Inflammatory macrophage (primary cell): Measurements from ENCODE around the gene PSEN1.

Experiments used
- DNase-seq, 2 donors: peaks; one replicate each; pipeline ENCODE4 v3.0.0-alpha.2; 2020 to 2022

The PSEN1 gene

GRCh38 chr14:73220634-73221033, 84.3 kb downstream of the PSEN1 start:
- no peak for DNase-seq

DNA sequence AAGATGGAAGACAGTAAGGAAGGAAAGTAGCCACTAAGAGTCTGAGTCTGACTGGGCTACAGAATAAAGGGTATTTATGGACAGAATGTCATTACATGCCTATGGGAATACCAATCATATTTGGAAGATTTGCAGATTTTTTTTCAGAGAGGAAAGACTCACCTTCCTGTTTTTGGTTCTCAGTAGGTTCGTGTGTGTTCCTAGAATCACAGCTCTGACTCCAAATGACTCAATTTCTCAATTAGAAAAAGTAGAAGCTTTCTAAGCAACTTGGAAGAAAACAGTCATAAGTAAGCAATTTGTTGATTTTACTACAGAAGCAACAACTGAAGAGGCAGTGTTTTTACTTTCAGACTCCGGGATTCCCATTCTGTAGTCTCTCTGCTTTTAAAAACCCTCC, 85.6 kb downstream of the PSEN1 start:
- DNase-seq, result peak; percentile 33 to 82

- DNase-seq, result peak; percentile 68 to 72
These were observed 86.7 kb downstream of the PSEN1 start for GRCh38 chr14:73223049-73223448.

- peak; percentile 51 to 53 for DNase-seq
These were observed 89.2 kb downstream of the PSEN1 start for GRCh38 chr14:73225496-73225895.

DNA sequence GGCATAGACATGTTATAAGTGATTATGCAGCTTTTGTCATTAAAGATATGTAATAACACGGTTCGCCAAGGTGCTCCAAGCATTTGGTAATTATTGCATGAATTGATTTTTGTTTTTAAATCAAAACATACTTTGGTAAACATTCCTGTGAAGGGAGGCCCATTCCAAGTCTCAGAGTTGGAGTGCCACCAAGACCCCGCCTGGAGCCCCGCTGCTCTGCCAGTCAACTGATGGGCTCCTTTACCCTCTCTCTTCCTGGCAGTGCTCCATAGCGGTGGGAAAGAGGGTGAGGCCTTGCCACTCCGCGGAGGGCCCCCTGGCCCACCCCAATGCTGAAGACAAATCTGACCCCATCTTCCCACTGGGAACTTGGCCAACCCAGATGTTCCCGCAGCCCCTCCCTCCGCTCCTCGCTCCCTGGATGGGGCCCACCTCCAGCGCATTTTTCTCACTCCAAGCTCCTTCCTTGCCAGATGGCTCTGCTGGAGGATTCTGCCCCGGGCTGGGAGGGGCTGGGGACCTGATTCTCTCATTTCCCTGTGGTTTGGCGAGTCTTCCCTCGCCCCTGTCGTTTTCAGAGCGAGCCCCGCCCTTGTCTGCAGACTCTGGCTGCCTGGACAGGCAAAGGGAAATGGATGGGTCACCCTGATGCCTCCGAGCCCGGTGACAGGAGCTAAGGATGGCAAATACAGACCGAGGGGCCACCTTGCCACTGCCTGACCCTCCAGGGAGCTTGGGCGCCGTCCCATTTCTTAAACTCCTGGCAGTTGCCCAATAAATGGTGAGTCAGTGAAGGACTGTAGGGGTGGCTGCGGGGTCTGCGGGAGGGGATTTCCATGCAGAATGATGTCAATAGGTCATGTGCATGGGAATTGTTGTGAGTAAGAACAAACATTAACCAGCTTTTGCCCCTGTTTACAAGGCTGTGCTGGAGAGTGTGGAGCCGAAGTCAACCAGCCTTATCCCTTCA, 91.8 kb downstream of the PSEN1 start:
- peak; percentile 64 to 83 for DNase-seq

- no peak for DNase-seq
These were observed 93.7 kb downstream of the PSEN1 start for GRCh38 chr14:73230051-73230450.

DNA sequence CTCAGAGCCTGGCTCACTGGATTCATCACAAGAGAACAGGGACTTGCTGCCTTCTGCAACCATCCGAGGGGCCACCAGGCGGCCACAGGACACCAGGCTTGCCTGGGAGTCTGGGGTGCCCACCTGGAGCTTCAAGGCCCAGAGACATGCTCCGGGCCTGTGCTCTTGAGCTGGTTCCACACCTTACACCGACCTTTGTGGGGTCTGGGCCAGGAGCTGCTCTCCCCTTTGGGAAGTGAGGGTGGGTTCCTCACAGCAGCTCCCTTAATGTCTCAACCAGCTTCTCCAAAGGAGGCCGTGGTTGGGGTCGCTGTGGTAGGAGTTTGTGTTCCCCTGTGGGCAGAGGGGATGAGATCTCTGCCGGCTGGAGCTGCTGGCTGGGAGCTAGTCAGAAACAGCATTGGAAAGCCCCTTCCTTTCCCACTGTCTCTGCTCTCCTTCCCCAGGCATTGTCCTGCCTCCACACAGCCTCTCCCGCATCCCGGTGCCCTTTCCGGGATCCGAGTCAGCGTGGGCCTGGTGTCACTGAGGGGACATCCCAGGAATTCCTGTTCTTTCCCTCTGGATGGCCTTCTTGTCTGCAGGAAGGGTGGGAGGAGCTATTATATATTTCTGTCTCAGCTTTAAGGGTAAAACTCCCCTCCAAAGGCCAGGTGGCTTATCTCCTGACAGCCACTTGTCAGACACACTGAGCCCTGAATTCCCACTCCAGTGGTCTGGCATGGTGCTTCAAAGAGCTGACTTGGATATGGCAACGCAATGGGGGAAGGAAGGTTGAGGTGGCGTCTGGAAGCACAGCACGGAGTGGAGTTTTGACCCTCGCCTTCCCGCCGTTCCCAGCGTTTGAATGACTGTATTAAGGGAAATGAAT, 95.9 kb downstream of the PSEN1 start:
- DNase-seq, result no peak

DNA sequence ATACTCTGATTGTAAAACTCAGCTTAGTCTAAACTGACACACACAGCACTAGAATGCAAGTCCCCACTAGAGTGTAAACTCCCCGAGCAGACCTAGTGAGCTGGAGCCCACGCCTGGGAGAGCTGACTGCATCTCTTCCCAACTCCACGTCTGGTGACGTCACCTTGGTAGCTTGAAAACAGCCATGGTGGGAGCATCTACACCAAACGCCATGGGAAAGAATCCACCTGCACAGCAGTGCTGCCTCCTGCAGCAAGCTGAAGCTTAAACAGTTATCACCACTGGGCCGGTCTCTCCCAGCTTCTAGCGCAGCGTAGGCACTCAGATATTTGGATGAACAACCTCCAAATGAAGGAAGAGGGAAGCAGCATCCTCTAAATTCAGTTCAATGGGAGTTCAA, 96.7 kb downstream of the PSEN1 start:
- no peak for DNase-seq

DNA sequence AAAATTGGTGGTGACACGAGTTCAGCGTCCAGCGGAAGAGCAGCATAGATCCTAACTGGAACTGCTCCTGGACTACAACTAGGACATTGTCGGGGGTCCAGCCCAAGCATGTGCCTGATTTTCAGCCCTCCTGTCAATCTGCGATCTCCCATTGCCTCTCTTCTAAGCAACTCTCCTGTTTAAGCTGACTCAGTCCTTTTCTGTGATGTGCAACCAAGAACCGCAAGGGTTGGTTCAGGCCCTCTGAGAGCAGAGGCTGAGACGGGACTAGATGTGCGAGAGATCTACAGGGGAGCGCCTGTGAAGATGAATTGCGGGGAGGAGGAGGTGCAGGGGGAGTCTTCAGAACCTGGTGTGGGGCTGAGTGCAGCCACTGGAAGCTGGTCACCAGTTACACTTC, 97.3 kb downstream of the PSEN1 start:
- DNase-seq, result no peak

GRCh38 chr14:73234029-73234428, 97.7 kb downstream of the PSEN1 start:
- DNase-seq, result no peak

DNA sequence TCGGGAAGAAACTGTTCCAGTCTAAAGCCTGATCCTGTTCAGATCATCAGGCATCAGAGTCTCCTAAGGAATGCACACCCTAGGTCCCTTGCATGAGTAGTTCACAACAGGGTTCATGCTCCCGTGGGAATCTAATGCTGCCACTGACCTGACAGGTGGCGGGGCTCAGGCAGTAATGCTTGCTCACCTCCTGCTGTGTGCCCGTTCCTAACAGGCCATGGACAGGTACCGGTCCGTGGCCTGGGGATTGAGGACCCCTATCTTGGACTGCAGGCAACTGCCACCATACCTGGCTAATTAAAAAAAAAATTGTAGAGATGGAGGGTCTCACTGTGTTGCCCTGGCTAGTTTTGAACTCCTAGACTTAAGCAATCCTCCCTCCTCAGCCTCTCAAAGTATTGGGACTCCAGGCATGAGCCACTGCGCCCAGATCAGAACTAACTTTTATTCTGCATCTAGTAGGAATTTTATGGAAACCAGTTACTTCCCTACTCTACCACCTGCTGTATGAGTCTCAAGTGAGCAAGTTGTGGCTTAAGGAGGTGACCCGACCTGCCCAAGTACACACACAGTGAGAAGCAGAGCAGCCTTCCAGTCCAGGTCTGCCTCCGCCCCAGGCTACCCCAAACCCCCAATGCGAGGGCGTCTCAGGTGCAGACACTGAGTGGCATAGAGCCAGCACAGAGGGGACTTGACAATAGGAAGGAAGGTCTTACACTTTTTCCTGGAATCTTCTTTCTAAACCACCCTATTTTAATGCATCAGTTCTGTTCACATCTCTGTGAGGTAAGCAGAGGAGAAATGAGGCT, 98.5 kb downstream of the PSEN1 start:
- no peak for DNase-seq

GRCh38 chr14:73235531-73236155, 99.3 kb downstream of the PSEN1 start:
- no peak for DNase-seq

DNA sequence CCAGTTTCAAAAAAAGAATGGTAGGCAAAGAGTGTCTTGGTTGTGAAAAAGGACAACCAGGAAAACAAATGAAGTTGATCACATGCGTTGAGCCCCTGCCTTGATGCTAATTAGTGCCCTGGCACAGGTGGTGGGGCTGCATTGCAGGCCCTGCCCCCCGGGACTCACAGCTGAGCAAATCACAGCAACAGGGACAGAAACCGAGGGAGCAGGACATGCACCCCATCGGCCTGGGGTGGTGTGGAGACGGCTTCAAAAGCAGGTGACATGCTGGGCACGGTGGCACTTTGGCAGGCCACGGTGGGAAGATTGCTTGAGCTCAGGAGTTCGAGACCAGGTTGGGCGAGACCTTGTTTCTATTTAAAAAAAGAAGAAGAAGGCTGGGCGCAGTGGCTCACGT, 99.8 kb downstream of the PSEN1 start:
- no peak for DNase-seq

GRCh38 chr14:73236752-73237218, 100.5 kb downstream of the PSEN1 start:
- DNase-seq, result no peak

GRCh38 chr14:73237219-73237785, 101.0 kb downstream of the PSEN1 start, which contains the start of gene PAPLN:
Gene PAPLN (plus strand): TSS chr14:73237506. CDS start chr14:73239779, 2,273 bp downstream.
- peak; percentile 68 to 73 for DNase-seq

DNA sequence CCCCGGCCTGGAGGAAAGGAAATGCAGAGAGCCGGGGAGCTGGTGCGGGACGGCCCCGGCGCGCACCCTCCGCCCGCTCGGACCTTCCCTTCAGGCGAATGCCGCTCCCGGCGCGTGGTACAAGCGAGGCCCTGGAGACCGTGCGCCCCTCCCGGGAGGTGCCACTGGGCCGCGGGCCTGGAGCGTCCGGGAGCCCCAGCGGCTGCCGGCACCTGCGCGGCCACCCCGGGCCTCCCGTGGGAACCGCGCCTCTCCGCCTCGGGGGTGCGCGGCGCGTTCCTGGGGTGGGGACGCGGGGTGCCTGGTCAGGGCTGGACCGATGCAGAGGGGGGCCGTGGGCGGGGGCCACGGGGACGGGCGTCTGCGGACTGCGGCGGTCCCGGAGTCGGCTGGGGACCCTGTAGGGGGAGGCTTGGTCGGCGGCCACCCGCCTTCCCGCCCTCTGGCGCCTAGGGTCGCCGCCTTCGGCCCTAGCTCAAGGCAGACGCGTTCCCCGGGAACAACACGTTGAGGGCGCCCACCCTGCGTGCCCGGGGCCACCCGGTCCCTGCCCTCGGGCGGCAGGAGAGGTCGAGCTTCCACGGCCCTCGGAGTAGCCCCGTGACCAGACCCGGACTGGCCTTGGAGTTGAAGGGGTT, 101.6 kb downstream of the PSEN1 start:
- no peak for DNase-seq

DNA sequence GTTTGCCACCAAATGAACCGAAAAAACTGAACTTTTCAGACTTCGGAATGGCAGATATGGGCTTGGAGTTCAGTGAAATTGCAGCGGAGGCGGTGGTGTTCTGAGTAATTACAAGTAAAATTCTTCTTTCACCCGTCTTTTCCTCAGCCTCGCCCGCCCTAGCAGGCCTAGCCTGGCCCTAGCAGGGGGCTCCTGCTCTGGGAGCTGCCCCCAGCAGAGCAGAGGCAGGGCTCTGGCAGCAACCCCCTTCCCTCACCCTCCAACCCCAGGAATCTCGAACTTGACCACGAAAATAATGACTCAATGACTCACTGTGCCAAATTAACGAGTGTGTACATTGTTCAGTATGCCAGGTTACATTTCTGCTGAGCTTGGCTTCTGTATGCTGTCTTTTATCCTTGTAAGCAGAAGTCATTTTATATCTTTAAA, 102.1 kb downstream of the PSEN1 start:
- DNase-seq, result no peak

- DNase-seq, result no peak
These were observed 102.6 kb downstream of the PSEN1 start for GRCh38 chr14:73238941-73239340.

DNA sequence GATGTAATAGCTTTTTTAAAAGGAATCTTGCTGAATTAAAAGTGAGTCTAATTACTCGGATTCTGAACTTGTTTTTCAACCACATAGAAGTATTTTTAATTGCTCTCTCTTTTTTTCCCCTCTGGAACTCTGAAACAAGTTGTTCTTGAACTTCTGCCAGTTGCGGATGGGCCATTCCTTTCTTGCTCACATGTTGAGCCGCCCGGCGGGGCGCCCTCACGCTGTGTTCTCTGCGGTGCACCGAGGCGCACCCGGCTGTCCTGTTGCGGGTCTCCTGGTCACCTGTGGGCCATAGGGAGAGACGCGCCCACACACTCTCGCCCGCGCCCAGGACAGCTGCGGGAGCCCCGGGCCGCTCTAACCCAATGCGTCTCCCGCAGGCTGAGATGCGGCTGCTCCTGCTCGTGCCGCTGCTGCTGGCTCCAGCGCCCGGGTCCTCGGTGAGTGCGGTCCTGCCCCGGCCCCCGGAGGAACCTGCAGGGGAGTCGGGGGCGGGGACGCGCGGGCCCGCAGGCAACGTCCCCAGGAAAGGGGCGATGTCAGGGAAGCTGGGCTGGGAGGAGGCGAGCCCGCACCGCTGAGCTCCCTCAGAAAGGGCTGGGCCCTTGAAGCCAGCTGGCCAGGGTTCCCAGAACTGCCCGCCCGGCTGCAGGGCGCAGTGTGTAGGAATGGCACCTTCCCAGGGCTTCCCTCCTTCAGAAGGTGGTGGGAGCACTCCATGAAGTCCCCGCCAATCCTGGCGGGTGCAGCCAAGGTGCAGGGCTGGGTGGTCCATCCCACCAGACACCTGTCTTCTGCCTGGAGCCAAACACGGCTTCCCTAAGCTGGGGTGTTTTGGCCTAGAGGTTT, 103.3 kb downstream of the PSEN1 start:
- no peak for DNase-seq
